Esophagus muscularis mucosa (tissue), 4 donors: ENCODE measurements around the gene RSU1.

Experiments used
- EP300 ChIP-seq: sonication (generic); formaldehyde crosslinking; IDR thresholded peaks from one replicate; pipeline ENCODE4 v1.6.1; 2017; ENCODE audit warnings: antibody characterized with exemption
- POLR2A ChIP-seq: fragments of 450-650 bp; IDR thresholded peaks from one replicate; pipeline ENCODE4 v1.6.1; 2017; ENCODE audit warnings: antibody characterized with exemption, moderate library complexity, mild to moderate bottlenecking, low read depth
- POLR2AphosphoS5 ChIP-seq, 2 donors: sonication (generic); formaldehyde crosslinking; IDR thresholded peaks; one replicate each; pipeline ENCODE4 v1.6.1; 2017; ENCODE audit warnings: antibody characterized with exemption in 2 of 2
- TF ChIP-seq, protein P1 (sequence below), 3 experiments: fragments of 200-600 bp in 2 of 3; fragments of 450-650 bp in 1 of 3; sonication (generic) in 2 of 3; IDR thresholded peaks; one replicate each; pipeline ENCODE4 v1.5.1; 2017 to 2019; ENCODE audit warnings: antibody characterized with exemption in 3 of 3, mild to moderate bottlenecking in 2 of 3, moderate library complexity in 1 of 3

DNA sequence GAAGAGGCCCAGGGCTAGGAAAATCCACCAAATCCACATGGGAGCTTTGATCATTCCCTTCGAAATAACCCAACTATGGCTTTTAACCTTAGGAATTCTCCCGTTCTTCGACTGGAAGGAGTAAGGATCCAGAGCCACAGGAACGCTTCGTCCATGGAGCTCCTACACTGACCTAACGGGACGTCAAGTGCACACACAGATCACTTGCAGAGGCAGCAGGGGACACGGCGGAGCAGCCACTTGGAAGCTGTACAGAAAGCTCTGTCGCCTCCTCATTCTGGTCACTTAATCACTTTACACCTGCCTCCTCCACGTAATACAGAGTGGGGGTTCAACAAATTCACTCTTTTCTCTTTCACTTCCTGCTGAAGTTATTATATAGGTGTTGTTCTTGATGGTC is 43.9 kb downstream of the RSU1 start:
- TF ChIP-seq POLR2A = no peak
- TF ChIP-seq EP300 = no peak
- TF ChIP-seq, protein P1, sequence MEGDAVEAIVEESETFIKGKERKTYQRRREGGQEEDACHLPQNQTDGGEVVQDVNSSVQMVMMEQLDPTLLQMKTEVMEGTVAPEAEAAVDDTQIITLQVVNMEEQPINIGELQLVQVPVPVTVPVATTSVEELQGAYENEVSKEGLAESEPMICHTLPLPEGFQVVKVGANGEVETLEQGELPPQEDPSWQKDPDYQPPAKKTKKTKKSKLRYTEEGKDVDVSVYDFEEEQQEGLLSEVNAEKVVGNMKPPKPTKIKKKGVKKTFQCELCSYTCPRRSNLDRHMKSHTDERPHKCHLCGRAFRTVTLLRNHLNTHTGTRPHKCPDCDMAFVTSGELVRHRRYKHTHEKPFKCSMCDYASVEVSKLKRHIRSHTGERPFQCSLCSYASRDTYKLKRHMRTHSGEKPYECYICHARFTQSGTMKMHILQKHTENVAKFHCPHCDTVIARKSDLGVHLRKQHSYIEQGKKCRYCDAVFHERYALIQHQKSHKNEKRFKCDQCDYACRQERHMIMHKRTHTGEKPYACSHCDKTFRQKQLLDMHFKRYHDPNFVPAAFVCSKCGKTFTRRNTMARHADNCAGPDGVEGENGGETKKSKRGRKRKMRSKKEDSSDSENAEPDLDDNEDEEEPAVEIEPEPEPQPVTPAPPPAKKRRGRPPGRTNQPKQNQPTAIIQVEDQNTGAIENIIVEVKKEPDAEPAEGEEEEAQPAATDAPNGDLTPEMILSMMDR (IDR thresholded peaks at IDR 0.05) = no peak
- TF ChIP-seq POLR2AphosphoS5 (IDR thresholded peaks at IDR 0.05) = no peak
